ENCODE measurements around the gene SLC45A1.
"Not testable (repeated sequence)": the region's sequence is repeated elsewhere in the genome, so short reads cannot be mapped to it uniquely, and the experiment has no call there.

Gene SLC45A1

GRCh38 chr1:8371372-8371991 lies 53.6 kb downstream of the SLC45A1 start:
- DNase-seq, result no peak

DNA sequence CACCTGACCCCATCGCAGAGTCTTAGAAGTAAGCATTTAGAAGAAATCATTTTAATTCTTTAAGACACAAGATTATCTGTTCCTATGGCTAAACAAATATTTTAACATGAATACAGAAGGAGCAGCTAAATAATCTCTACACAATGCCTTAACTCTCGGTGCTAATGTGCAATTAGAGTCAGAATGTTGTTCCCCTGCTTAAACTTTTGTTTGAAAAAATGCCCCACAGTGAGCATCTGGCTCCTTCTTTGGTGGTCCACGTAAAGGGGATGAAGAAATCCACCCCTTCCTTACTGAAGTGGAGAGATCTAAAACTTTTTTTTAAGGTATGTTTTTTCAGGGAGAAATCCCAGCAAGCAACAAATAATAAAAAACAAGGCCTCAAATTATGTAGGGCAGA lies 55.2 kb downstream of the SLC45A1 start:
- DNase-seq, result no peak

DNA sequence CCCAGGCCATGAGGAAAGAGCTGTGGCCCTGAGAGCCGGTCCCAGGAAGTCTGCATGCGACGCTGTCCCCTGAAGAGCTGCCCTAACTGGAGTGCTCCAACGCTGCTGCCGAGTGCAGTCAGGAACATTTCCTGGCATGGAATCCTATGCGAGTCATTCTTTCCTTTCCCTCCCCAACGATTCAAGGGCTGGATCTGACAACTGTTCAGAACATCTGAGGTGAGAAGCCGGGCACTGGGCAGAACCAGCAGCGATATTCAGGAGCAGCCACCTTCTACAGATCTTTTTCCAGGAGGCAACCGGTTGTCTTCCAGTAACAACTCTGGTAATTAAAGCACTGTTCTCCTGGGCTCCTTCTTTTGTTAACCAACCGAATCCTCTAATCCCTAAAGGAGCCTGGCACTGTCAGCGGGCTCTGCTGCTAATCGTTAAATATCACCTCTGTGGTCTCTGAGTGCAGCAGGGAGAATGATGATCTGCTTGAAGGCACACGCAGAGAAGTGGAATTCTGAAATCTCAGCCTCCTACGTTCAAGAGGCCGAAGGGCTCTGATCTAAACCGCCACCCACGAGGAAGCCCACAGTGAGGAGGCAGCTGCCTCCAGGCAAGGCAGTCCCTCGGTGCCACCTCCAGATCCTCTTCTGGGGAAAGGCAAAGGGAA lies 55.8 kb downstream of the SLC45A1 start:
- DNase-seq, result no peak

DNA sequence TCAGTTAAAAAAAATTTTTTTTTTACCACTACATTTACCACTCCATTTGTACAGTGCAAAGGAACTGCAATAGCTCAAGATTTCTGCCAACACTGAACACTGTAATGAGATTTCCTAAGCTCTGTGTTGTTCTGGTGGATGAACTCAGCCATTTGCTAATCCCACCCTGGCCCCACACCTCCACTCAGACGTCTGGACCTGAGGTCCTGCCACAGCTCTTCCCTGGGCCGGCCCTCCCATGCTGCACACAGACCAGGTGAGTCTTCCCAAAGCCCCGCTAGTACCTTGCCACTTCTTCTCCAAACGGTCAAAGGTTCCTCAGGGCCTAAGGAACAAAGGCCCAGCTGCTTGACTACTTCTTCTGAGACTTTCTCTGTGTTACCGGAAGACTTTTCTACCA lies 56.4 kb downstream of the SLC45A1 start:
- no peak for DNase-seq

DNA sequence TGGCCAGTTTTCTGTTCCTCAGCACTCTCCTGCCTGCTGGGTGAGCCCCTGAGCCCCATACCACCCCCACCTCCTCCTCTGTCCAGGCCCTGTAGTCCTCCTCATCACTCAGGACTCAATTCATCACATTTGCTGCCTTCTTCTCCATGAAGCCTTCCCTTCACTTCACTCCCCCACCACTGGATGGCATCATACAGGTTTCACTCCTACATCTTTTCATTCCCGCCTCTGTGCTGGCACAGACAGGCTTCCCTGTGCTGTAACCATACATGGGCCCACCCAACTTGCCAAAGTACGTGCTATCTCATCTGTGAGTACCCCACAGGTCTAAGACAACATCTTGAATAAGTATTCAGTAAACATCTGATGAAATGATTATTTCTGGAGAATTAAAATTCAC lies 56.9 kb downstream of the SLC45A1 start:
- no peak for DNase-seq

- DNase-seq, result no peak
These were observed 58.5 kb downstream of the SLC45A1 start for GRCh38 chr1:8376358-8376840.

DNA sequence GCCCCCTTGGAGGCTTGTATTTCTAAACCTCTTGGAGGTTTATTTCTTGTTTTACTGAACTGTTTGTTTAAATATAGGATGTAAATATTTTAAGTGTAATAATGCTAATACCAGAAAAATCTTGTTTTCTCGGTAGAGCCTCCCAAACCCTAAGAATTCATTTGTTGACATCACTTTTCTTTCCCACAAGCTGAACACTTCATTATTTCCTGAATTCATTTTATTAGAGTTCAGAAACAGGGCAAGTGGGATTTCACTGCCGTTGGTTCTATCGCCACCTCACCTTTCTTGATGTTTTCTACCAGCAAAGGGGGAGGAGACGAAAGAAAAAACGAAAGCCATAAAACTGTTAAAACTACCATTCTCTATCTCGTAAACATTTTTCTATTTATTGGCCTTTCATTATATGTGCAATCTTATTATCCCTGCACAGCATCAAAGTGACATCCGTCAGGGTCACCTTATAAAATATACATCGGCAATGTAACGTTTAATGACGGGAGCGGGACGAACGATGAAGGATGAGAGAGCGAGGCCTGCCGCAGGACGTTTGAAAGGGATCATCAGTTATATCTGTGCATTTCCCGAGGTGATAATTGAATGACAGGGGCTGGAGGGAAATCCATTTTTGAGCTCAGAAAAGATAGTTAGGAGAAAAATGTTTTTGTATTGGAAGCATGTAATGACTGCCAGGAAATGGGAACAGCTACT lies 59.5 kb downstream of the SLC45A1 start:
- no peak for DNase-seq

DNA sequence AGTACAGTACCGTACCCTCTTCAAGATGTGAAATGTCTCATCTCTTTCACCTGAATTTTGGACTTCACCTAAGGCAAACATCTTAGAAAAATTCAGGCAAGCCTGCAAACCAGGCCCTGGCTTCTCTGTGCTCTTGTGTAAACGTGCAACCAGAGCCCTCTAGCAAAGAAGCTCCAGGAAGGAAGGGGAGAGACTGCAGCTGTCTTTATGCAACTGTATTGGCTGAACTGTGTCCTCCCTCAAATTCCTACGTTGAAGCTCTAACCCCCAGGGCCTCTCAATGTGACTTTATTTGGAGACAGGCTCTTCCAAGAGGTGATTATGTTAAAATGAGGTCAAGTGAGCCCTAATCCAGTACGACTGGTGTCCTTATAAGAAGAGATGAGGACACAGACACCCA lies 60.3 kb downstream of the SLC45A1 start:
- peak; percentile 30 for DNase-seq

DNA sequence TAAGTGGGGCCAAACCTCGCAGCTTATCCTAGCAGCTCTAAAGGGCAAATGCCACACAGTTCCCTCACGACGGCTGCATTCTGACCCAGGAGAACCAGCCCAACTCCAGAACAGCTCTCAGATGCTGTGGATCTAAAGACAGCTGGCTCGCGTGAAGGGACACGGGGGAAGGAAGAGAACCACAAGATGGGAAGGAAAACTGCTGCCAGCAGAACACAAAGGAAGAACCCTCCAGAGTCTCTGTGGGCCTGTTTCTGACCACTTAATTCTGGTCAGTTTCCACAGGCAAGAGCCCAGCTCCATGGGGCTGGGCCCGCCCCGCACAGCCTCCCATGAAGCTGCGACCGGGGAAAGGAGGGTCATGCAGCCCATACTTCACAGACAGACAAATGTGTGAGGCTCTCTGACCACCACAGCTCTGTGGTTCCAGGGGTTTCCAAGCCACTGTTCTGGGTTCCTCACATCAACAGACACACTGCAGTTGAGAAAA lies 61.1 kb downstream of the SLC45A1 start:
- DNase-seq, result peak; percentile 32

DNA sequence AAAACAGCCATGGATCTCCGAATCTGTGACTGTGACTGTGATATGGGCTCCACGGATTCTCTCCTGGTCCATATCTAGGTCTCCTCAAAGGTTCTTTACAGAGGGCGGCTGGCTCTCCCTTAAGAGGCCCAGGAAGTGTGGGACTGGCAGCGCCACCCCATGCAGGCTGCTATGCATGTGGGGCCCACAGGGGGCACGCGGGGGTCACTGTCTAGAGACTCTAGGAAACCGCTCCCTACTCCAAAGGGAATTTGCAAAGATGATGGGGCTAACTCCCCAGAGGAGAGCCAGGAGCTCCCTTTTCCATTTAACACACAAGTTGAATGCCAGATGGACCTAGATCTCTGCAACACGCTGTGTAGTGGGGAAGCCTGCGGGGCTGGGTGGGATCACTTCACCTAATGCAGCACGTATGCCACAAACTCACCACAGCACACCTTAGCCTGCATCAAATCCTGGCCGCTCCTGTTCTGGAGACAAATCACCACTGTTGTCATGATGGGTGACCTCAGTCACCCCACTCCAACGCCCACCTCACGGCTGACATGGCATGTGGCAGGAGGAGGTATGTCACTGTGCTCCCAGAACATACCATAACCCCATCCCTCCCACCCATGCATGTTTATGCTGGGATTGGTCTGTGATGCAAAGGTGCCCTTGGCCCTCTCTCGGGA lies 61.7 kb downstream of the SLC45A1 start:
- no peak for DNase-seq

DNA sequence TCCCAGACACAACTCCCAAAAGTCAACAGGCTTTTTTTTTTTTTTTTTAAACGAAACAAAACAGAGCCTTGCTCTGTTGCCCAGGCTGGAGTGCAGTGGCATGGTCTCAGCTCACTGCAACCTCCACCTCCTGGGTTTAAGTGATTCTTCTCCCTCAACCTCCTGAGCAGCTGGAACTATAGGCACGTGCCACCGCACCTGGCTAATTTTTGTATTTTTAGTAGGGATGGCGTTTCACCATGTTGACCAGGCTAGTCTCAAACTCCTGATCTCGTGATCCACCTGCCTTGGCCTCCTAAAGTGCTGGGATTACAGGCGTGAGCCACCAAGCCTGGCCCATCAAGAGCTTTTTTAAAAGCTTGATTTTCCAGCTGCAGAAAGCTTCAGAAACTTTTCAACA lies 62.4 kb downstream of the SLC45A1 start:
- DNase-seq, result not testable (repeated sequence)

- no peak for DNase-seq
These were observed 63.7 kb downstream of the SLC45A1 start for GRCh38 chr1:8381618-8382017.

GRCh38 chr1:8382051-8382505 lies 64.2 kb downstream of the SLC45A1 start:
- no peak for DNase-seq

DNA sequence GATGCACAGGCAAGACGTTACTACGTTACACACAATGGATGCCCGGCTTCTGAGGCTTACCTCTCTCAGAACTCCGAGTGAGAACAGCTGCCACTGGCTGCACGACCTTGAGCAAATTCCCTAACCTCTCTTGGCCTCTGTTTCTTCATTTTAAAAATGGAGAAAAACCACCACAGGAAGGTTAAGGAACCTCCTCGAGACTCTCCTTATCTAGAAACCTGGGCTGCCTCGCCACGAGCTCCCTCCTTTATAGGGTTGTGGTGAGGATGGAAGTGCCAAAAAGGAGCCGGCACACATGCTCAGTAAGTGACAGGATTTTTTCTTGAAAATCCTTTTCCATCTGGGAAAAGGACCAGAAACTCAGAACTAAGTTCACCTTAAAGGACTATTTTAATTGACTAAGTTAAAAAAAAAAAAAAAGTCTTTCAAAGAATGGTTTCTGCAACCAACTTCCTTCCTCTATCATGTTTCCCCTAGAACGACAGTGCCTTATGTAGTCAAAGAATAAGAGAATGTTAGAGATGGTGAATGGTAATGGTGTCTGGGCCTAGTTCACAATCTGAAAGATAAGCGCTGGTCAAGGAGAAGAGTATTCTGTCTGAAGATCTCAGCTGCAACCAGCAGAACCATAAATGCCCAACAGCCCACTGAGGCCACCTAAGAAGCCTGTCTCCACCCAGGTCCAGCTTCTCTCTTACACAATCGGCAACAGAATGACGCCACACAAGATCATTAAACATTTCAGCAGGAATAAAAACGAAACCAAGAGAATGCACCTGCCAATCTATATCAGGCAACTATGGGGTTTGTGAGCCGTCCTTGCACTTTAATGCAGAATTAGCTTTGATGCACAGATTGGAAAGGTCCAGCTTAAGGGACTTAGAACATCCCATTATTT lies 64.9 kb downstream of the SLC45A1 start:
- peak; percentile 58 for DNase-seq

DNA sequence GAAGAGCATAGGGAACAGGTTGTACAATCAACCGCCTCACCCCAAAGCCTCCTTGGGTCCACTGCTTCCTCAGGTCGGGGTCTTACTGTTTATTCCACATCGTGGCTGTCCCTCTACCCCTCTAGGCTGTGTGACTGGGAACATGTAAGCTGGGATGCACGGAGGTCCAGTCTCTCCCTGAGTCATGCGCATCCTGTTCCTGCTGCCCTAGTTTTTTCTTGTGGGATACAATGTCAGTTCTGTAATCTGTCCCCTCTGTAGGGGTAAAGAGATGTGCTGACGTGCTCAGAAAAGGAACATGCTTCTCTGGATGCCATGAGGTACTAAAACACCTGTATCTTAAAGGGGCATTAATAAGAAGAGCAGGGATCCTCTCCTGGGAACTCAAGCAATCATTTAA lies 66.2 kb downstream of the SLC45A1 start:
- DNase-seq, result no peak

GRCh38 chr1:8384577-8384976 lies 66.7 kb downstream of the SLC45A1 start:
- DNase-seq, result no peak

- DNase-seq, result no peak
These were observed 68.3 kb downstream of the SLC45A1 start for GRCh38 chr1:8386247-8386646.

DNA sequence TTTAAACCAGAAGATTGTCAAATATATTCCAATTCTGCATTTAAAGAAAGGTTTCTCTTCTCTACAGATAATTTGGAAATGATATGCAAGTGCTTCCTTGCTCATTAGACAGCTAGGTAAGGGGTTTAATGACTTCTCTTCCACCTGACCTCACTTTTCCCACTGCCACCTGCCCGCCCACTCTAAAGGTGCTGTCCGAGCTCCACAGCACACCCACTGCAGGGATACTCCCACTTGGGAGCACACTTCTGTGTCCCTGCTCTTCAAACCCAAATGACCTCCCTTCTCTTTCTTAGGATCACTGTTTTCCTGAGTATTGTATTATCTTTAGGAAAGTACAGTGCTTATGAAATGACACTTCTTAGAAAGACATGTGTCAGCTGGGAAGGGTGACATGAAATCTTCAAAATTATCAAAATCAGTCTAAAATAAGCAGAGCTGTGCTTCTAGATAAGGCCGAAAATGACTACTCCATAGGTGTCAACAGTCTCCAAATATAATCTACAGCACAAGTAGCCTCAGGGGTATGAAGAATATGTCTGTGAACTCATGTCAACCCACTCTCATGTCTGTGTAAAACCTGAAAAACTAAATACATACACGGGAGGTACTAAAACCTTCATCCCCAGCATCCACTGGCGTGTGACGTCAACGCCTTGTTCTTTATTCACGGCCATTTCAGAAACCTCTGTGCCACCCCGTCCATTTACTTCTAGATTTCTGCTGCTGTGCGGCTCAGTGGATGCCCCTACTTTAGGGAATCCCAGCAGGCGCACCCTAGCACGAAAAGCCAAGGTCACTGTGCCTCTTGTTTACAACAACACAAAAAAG lies 71.0 kb downstream of the SLC45A1 start:
- no peak for DNase-seq

- DNase-seq, result no peak
These were observed 72.1 kb downstream of the SLC45A1 start for GRCh38 chr1:8389958-8390535.

DNA sequence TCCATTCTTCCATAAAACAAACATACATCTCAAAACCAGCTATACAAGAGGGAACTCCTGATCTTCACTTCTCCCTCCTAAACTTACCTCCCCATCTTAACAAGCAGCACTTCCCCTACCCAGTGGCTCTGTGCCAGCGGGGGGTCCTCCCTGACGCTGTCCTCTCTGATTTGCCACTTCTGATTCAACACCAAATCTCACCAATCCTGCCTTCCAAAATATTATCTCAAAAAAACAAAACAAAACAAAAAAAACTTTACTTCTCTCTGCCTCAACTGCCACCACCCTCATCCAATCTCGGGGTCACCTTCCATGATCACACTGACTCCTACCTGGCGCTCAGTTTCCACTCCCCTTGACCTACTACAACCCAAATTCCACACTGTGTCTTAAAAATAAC lies 72.8 kb downstream of the SLC45A1 start:
- DNase-seq, result no peak

DNA sequence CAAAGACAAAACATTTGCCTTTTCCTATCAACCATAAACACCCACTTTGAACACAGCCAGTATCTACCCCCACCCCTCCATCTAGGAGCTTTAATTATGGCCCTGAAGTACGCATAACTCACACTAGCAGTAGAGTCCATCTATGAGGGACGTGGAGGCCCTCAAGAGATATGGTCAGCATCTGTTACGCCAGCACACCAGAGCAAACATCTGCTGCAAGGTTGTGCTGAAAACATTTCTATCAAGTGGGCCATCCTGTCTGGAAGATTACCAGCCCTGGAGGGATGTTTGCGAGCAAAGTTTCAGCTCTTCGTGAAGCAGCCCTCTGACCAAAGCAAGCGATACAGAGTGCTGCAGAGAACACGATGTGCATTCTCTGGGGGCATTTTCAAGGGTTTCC lies 74.6 kb downstream of the SLC45A1 start:
- no peak for DNase-seq

Measured in MV-4-11 (cell line).